HepG2 (cell line): ENCODE results near the gene NHLRC3. TPM values are rescaled to one million over a fixed set of nuclear protein-coding genes. Genes with fewer than 3 reads are reported as not detected.
A peak's percentile ranks its signal among the peaks of the same experiment; 100 is the strongest.

Experiments used
- ATAC-seq: fragments of 200-7000 bp; cut with Tn5 transposase; 3 replicates; pipeline ENCODE4 v1.9.1; 2020; ENCODE audit warnings: mild to moderate bottlenecking, moderate library complexity
- BruUV-seq: library from RNA; stranded (reverse); fragments of 400-500 nt; replicated peaks from 2 replicates; lab custom pipeline; 2021; lab: Mats Ljungman, UMichigan
- CTCF ChIA-PET: fragments of 300-600 bp; formaldehyde crosslinking; extraction: SDS; loops from one replicate; lab custom pipeline; 2021; ENCODE audit warnings: low total read pairs, inconsistent platforms, low intra/inter-chr PET ratio; lab: Yijun Ruan, JAX
- POLR2A ChIA-PET: fragments of 350-600 bp; sonication (Branson Sonifier 250); formaldehyde crosslinking; loops from one replicate; lab custom pipeline; 2020; ENCODE audit warnings: antibody characterized with exemption, inconsistent platforms; lab: Yijun Ruan, JAX
- DNase-seq: peaks from one replicate; pipeline ENCODE4 v3.0.0-alpha.2; 2015; ENCODE audit warnings: low spot score
- FAIRE-seq: peaks from 3 replicates; lab custom pipeline; 2011; peaks lifted over from hg19 to GRCh38; lab: Jason Lieb, UNC
- H2AFZ ChIP-seq: one replicate; pipeline ENCODE4 v1.6.1; 2011; ENCODE audit warnings: low read length, inconsistent platforms
- H3K27ac ChIP-seq: fragments of 300-600 bp; 3 replicates; pipeline ENCODE4 v1.8.0; 2011; ENCODE audit warnings: mixed run types, mild to moderate bottlenecking, mixed read lengths, low read length, inconsistent platforms; ENCODE audit not compliant: insufficient read depth; ENCODE audit errors: extremely low read length
- H3K27me3 ChIP-seq, 2 experiments: fragments of 200-600 bp in 1 of 2; 2 replicates in 1 of 2; 3 replicates in 1 of 2; pipeline versions ENCODE4 v1.6.0 to v1.8.0; 2011; ENCODE audit warnings: low read length in 2 of 2, mild to moderate bottlenecking in 2 of 2, moderate library complexity in 2 of 2, inconsistent platforms in 1 of 2; ENCODE audit not compliant: insufficient read depth in 2 of 2, control insufficient read depth in 1 of 2
- H3K36me3 ChIP-seq, 2 experiments: fragments of 200-600 bp in 1 of 2; replicated peaks in 1 of 2; 2 replicates in 1 of 2; 3 replicates in 1 of 2; pipeline versions ENCODE4 v1.5.1 to v1.8.0; 2011; ENCODE audit warnings: low read length in 2 of 2, inconsistent platforms in 1 of 2; ENCODE audit not compliant: insufficient read depth in 2 of 2, control insufficient read depth in 1 of 2
- H3K4me1 ChIP-seq: 2 replicates; pipeline ENCODE4 v1.5.1; 2012; ENCODE audit warnings: low read length, inconsistent platforms; ENCODE audit not compliant: insufficient read depth
- H3K4me2 ChIP-seq: 2 replicates; pipeline ENCODE4 v1.6.0; 2011; ENCODE audit warnings: low read depth, low read length, inconsistent platforms
- H3K4me3 ChIP-seq, 3 experiments: fragments of 200-600 bp in 1 of 3; sonication (generic), shearing (Covaris generic) in 1 of 3; replicated peaks in 1 of 3; 2 replicates each; pipeline ENCODE4 v1.5.1; 2011 to 2016; ENCODE audit warnings: low read length in 3 of 3, inconsistent platforms in 2 of 3, low read depth in 2 of 3, mild to moderate bottlenecking in 2 of 3, control low read depth in 1 of 3, mixed read lengths in 1 of 3; ENCODE audit not compliant: insufficient read depth in 1 of 3
- H3K79me2 ChIP-seq: one replicate; pipeline ENCODE4 v1.6.1; 2011; ENCODE audit warnings: low read length, inconsistent platforms; ENCODE audit not compliant: insufficient read depth
- H3K9ac ChIP-seq: 2 replicates; pipeline ENCODE4 v1.6.0; 2011; ENCODE audit warnings: mild to moderate bottlenecking, low read depth, low read length, inconsistent platforms; ENCODE audit not compliant: insufficient read depth
- H3K9me3 ChIP-seq: 2 replicates; pipeline ENCODE4 v1.5.1; 2012; ENCODE audit warnings: mild to moderate bottlenecking, low read length
- H4K20me1 ChIP-seq: 2 replicates; pipeline ENCODE4 v1.6.0; 2011; ENCODE audit warnings: inconsistent platforms, mild to moderate bottlenecking, low read length, moderate library complexity; ENCODE audit not compliant: insufficient read depth
- ASH2L ChIP-seq: fragments of 300-600, 200-600 bp; sonication (generic); IDR thresholded peaks from 2 replicates; pipeline ENCODE4 v1.7.0; 2017; ENCODE audit warnings: low read depth, mild to moderate bottlenecking, moderate library complexity, mixed read lengths, low read length; ENCODE audit not compliant: insufficient read length
- CEBPB ChIP-seq: IDR thresholded peaks from 2 replicates; pipeline ENCODE4 v1.6.1; 2011; ENCODE audit warnings: low read depth, low read length, improper control_type of control experiment, borderline replicate concordance
- CHCHD3 ChIP-seq: sonication (generic); formaldehyde crosslinking; IDR thresholded peaks from 2 replicates; pipeline ENCODE4 v1.8.0; 2022; ENCODE audit warnings: mild to moderate bottlenecking, missing genetic modification reagents, moderate library complexity
- DNMT1 ChIP-seq: sonication (generic); formaldehyde crosslinking; IDR thresholded peaks from 2 replicates; pipeline ENCODE4 v1.5.1; 2020; ENCODE audit warnings: mild to moderate bottlenecking, missing genetic modification reagents
- EP300 ChIP-seq, 3 experiments: sonication (generic) in 1 of 3; formaldehyde crosslinking in 1 of 3; IDR thresholded peaks; 2 replicates each; pipeline versions ENCODE4 v1.5.1 to v1.6.1; 2011 to 2020; ENCODE audit warnings: low read depth in 2 of 3, low read length in 2 of 3, borderline replicate concordance in 1 of 3, improper control_type of control experiment in 1 of 3, mild to moderate bottlenecking in 1 of 3, missing genetic modification reagents in 1 of 3, moderate library complexity in 1 of 3
- FOXK1 ChIP-seq: sonication (generic); formaldehyde crosslinking; IDR thresholded peaks from 2 replicates; pipeline ENCODE4 v1.4.0; 2020; ENCODE audit warnings: low read depth, missing genetic modification reagents, borderline replicate concordance
- GABPA ChIP-seq, 2 experiments: IDR thresholded peaks; 2 replicates each; pipeline ENCODE4 v1.6.1; 2011 to 2016; ENCODE audit warnings: low read depth in 2 of 2, low read length in 1 of 2, missing biosample characterization in 1 of 2, missing genetic modification characterization in 1 of 2
- HOXA3 ChIP-seq: sonication (generic); formaldehyde crosslinking; IDR thresholded peaks from 2 replicates; pipeline ENCODE4 v1.5.0; 2020; ENCODE audit warnings: missing genetic modification reagents
- SIN3A ChIP-seq: IDR thresholded peaks from 2 replicates; pipeline ENCODE4 v1.6.1; 2011; ENCODE audit warnings: low read depth, mild to moderate bottlenecking, control low read depth, low read length, borderline replicate concordance
- SOX5 ChIP-seq: IDR thresholded peaks from 2 replicates; pipeline ENCODE4 v1.6.1; 2016; ENCODE audit warnings: borderline replicate concordance
- TP53 ChIP-seq: sonication (generic); formaldehyde crosslinking; conservative IDR thresholded peaks from 2 replicates; pipeline ENCODE4 v1.4.0; 2020; ENCODE audit warnings: missing genetic modification reagents
- ZNF598 ChIP-seq: sonication (generic); formaldehyde crosslinking; IDR thresholded peaks from 2 replicates; pipeline ENCODE4 v1.5.1; 2020; ENCODE audit warnings: mild to moderate bottlenecking, missing genetic modification reagents, borderline replicate concordance
- ZNF766 ChIP-seq: sonication (generic); formaldehyde crosslinking; IDR thresholded peaks from 2 replicates; pipeline ENCODE4 v1.5.0; 2020; ENCODE audit warnings: missing genetic modification reagents, borderline replicate concordance
- ZZZ3 ChIP-seq: sonication (generic); formaldehyde crosslinking; IDR thresholded peaks from 2 replicates; pipeline ENCODE4 v1.4.0; 2020; ENCODE audit warnings: missing genetic modification reagents, mild to moderate bottlenecking, borderline replicate concordance
- WGBS: methylation state at CpG from one replicate; pipeline ENCODE4 v1.1.6; 2017; ENCODE audit warnings: low lambda C conversion rate; 5-methylcytosine and 5-hydroxymethylcytosine counted together
- in situ Hi-C: cut with HindIII; loops from 2 replicates; pipeline ENCODE4 v1.10.0; 2017; ENCODE audit warnings: low pct_unique_long_range_greater_than_20kb; ENCODE audit not compliant: extremely low pct_ligation_motif_present
- intact Hi-C: fragments of 100-400 bp; cut with micrococcal nuclease; formaldehyde crosslinking; loops from one replicate; pipeline ENCODE4 v1.10.0; 2022; ENCODE audit not compliant: unreplicated experiment
- polyA plus RNA-seq, 8 experiments: library from polyadenylated mRNA; depleted of rRNA in 3 of 8; stranded (reverse) in 7 of 8; unstranded in 1 of 8; fragments of >200 nt; fragmentation: Illumina TruSeq in 4 of 8; extraction: Trizol in 4 of 8; gene quantifications; 2 replicates each; pipeline versions ENCODE4 v1.2.1 to v1.2.3, GENCODE V29; 2011 to 2016; ENCODE audit warnings: low read depth in 4 of 8, missing spikeins in 1 of 8, mixed read lengths in 1 of 8; ENCODE audit not compliant: insufficient read depth in 1 of 8
- total RNA-seq, 5 experiments: library from RNA; depleted of rRNA; stranded (reverse); fragments of >200 nt; fragmentation: Illumina TruSeq; extraction: Trizol; gene quantifications; 2 replicates each; pipeline ENCODE4 v1.2.3, GENCODE V29; 2016; ENCODE audit warnings: low read depth in 1 of 5
- TF ChIP-seq, protein P1 (sequence below): IDR thresholded peaks from 2 replicates; pipeline ENCODE4 v1.6.1; 2012; ENCODE audit warnings: inconsistent platforms
- TF ChIP-seq, protein P2 (sequence below): sonication (generic); formaldehyde crosslinking; IDR thresholded peaks from 2 replicates; pipeline ENCODE4 v1.4.0; 2020; ENCODE audit warnings: missing genetic modification reagents
- TF ChIP-seq, protein P3 (sequence below): sonication (generic); formaldehyde crosslinking; IDR thresholded peaks from 2 replicates; pipeline ENCODE4 v1.5.0; 2020; ENCODE audit warnings: missing genetic modification reagents, mild to moderate bottlenecking, borderline replicate concordance
- TF ChIP-seq, protein P4 (sequence below): sonication (generic); formaldehyde crosslinking; IDR thresholded peaks from 2 replicates; pipeline ENCODE4 v1.5.0; 2020; ENCODE audit warnings: missing genetic modification reagents

The NHLRC3 gene
- total and polyA plus RNA-seq, 2 of the 13 experiments (the other 11 are each of a cell fraction or from before 2014, with no cell fraction given): 19.9 to 29.8 TPM

GRCh38 chr13:39038569-39039030 is 344 bp downstream of the NHLRC3 start (continued):
- no peak for TF ChIP-seq DNMT1
- TF ChIP-seq SIN3A: 0 out of 2 replicates have a peak, but pooled peaks have one; percentile 10
- TF ChIP-seq FOXK1: no peak
- no peak for TF ChIP-seq ZZZ3 (CRISPR knock-in tag)
- TF ChIP-seq, protein P1, sequence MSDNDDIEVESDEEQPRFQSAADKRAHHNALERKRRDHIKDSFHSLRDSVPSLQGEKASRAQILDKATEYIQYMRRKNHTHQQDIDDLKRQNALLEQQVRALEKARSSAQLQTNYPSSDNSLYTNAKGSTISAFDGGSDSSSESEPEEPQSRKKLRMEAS: no peak; the same call in none of the 2 replicates

DNA sequence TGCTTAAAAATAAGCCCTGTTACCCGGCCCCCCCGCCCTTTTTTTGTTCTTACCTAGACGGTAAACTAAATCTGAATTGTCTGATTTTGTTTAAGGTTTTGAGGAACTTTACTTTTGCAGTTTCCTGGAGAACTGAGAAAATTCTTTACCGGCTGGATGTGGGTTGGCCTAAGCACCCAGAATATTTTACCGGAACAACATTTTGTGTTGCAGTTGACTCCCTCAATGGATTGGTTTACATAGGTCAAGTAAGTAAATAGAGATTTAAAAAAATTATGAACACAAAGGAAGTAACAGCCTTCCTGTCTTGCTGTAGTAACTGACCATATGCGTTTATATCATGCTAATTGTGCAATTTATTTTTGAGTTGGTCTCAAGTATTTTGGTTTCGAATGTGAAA is 785 bp downstream of the NHLRC3 start:
- Histone ChIP-seq H3K4me2 (peak overlapping the region; percentile 89), H3K79me2 (peaks cover 48% of the 10 kb centered on the region), H3K27me3 (no peaks in the 10 kb centered on the region; a peak in 1 of 5 replicates), H3K9ac (peak overlapping the region; percentile 81), H3K4me1 (peaks cover 35% of the 10 kb centered on the region), H3K27ac (peak overlapping the region; percentile 88), H3K36me3 (no peaks in the 10 kb centered on the region), H2AFZ (peak overlapping the region; percentile 95), H3K9me3 (no peaks in the 10 kb centered on the region), H3K4me3 (peak overlapping the region; percentile 84 to 95 (median 86)), H4K20me1 (0 out of 2 replicates have a peak, but pooled peaks cover 8% of the 10 kb centered on the region)
- no peak for FAIRE-seq
- intact Hi-C loops (loop anchor here (10.0 kb wide), 1 partner anchor 616 kb away; the partner anchor contains the start of gene COG6), in situ Hi-C loops (no loop called here)
- POLR2A ChIA-PET: no interaction called here
- no TSS peak for BruUV-seq
- 13% methylated on average over 7 of the region's 7 CpGs for WGBS
- peak; percentile 12 for DNase-seq
- no peak for ATAC-seq
- CTCF ChIA-PET: no interaction called here
- TF ChIP-seq CHCHD3 (CRISPR knock-in tag) (no peak), EP300 (IDR thresholded peaks at IDR 0.05; ENCODE audit: low read depth in 2 of 2, low read length in 2 of 2) (no peak), EP300 (CRISPR knock-in tag; IDR thresholded peaks at IDR 0.05; ENCODE audit: borderline replicate concordance) (no peak), TP53 (CRISPR knock-in tag) (no peak), GABPA (IDR thresholded peaks at IDR 0.05; ENCODE audit: low read depth, low read length) (no peak), GABPA (CRISPR knock-in tag; IDR thresholded peaks at IDR 0.05; ENCODE audit: low read depth) (peak; percentile 35; the same call in 1 of the 2 replicates), ZNF598 (CRISPR knock-in tag) (no peak), CEBPB (peak; percentile 22; the same call in 1 of the 2 replicates), ASH2L (no peak), HOXA3 (CRISPR knock-in tag) (no peak), SOX5 (peak; percentile 35; the same call in 1 of the 2 replicates), ZNF766 (CRISPR knock-in tag) (no peak)
- TF ChIP-seq, protein P2, sequence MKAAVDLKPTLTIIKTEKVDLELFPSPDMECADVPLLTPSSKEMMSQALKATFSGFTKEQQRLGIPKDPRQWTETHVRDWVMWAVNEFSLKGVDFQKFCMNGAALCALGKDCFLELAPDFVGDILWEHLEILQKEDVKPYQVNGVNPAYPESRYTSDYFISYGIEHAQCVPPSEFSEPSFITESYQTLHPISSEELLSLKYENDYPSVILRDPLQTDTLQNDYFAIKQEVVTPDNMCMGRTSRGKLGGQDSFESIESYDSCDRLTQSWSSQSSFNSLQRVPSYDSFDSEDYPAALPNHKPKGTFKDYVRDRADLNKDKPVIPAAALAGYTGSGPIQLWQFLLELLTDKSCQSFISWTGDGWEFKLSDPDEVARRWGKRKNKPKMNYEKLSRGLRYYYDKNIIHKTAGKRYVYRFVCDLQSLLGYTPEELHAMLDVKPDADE (CRISPR knock-in tag): no peak
- TF ChIP-seq, protein P3, sequence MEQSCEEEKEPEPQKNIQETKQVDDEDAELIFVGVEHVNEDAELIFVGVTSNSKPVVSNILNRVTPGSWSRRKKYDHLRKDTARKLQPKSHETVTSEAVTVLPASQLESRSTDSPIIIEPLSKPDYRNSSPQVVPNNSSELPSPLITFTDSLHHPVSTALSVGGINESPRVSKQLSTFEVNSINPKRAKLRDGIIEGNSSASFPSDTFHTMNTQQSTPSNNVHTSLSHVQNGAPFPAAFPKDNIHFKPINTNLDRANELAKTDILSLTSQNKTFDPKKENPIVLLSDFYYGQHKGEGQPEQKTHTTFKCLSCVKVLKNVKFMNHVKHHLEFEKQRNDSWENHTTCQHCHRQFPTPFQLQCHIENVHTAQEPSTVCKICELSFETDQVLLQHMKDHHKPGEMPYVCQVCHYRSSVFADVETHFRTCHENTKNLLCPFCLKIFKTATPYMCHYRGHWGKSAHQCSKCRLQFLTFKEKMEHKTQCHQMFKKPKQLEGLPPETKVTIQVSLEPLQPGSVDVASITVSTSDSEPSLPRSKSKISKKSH (CRISPR knock-in tag): no peak
- TF ChIP-seq, protein P4, sequence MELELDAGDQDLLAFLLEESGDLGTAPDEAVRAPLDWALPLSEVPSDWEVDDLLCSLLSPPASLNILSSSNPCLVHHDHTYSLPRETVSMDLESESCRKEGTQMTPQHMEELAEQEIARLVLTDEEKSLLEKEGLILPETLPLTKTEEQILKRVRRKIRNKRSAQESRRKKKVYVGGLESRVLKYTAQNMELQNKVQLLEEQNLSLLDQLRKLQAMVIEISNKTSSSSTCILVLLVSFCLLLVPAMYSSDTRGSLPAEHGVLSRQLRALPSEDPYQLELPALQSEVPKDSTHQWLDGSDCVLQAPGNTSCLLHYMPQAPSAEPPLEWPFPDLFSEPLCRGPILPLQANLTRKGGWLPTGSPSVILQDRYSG (CRISPR knock-in tag): no peak
